ENCODE data around the gene C11orf21. TPM values are rescaled to one million over a fixed set of nuclear protein-coding genes. Genes with fewer than 3 reads are reported as not detected.

C11orf21 gene
- total RNA-seq (2022; extraction: Qiagen RNA extraction; ENCODE audit: low read depth): not detected in 5 replicates

DNA sequence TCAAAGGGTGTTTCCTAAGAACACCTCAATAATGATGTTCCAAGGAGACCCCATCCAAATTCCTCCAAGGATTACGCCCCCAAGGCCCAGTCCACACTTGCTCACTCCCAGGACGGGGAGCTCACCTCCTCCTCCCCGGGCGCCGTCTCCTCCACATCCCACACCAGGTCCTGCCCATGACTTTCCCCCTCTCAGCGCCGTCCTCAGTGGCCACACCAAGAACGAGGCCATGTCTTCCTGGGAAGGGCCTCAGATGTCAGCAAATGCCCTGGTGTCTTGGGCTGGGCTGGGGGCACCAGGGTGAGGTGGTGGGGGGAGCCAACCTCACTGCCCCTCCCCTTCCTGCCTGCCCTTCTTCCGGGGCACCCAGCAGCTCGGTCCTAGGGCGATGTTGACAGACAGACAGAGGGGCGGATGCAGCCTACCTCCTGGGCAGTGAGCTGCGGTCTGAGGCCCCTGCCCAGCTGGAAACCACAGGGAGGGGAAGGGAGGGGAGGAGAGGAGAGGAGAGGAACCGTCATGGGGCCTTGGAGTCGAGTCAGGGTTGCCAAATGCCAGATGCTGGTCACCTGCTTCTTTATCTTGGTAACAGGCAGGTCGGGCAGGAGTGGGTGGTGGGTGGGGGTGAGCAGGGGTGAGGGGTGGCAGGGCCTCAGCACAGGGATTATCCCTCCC is at the start of gene C11orf21, which contains the start of gene TSPAN32:
C11orf21 (minus strand) TSS at position 288 of the 675 bp plus-strand sequence; CDS start at position 178, 110 bp downstream.
TSPAN32 (plus strand) TSS at position 383 of the 675 bp plus-strand sequence; CDS start at position 520, 137 bp downstream.

DNA sequence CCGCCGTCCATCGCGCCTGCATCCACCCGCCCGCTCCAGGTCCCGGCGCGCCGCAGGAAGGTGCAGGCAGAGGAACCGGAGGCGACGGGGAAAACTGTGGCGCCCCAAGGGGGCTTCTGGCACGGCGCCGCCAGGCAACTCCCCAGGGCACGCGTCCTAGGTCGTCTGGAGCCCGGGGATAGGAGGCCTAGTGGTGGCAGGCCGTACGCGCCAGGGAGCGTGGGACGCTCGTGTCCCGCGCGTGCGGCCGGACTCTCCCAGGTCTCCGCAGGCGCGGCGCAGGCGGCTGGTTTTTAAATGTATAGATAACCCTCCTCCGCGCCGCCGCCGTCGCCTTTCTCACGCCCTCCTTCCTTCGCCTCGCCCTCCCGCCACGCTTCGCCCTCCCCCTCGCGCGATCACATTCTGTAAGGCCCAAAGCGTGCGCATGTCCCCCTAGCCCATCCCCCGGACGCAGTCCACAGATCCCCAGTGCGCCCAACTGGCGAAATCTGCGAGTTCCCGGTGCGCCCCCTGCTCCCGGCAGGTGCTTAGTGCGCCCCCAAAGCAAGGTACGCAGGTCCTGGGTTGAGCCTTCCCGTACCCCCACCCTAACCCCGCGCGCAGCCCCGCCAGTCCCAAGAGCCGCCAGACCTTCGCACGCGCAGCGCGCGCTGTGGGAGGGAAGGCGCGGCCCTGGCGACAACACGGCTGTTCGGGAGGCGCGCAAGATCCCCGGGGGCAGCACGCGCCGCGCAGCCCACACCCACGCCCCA is 31.2 kb downstream of the C11orf21 start, which contains the start of gene ASCL2:
ASCL2 (minus strand) TSS at position 267 of the 755 bp plus-strand sequence; CDS start at position 11, 256 bp downstream.

Other genes with a start within 250 kb of the C11orf21 start
- gene IGF2, start 162.5 kb downstream of the C11orf21 start, total RNA-seq (2022; extraction: Qiagen RNA extraction; ENCODE audit: low read depth): 1.4 to 2.3 TPM (median 1.9 TPM) in 5 replicates
- not detected in 5 replicates for gene INS, start 140.7 kb downstream of the C11orf21 start, total RNA-seq (2022; extraction: Qiagen RNA extraction; ENCODE audit: low read depth)
- 0.09 TPM in 1 of 5 replicates, not detected in the others for gene TH, start 130.1 kb downstream of the C11orf21 start, total RNA-seq (2022; extraction: Qiagen RNA extraction; ENCODE audit: low read depth)
- not detected in 5 replicates for gene ASCL2, start 31.3 kb downstream of the C11orf21 start, total RNA-seq (2022; extraction: Qiagen RNA extraction; ENCODE audit: low read depth)
- not detected in 5 replicates for gene TSPAN32, start 95 bp upstream of the C11orf21 start, total RNA-seq (2022; extraction: Qiagen RNA extraction; ENCODE audit: low read depth)
- gene CD81, start 75.4 kb upstream of the C11orf21 start, total RNA-seq (2022; extraction: Qiagen RNA extraction; ENCODE audit: low read depth): 347 to 412 TPM (median 389 TPM) in 5 replicates
- gene TSSC4, start 98.8 kb upstream of the C11orf21 start, total RNA-seq (2022; extraction: Qiagen RNA extraction; ENCODE audit: low read depth): 45.9 to 81.0 TPM (median 67.4 TPM) in 5 replicates
- gene TRPM5, start 142.6 kb upstream of the C11orf21 start, total RNA-seq (2022; extraction: Qiagen RNA extraction; ENCODE audit: low read depth): not detected in 5 replicates
- gene KCNQ1, start 143.1 kb upstream of the C11orf21 start, total RNA-seq (2022; extraction: Qiagen RNA extraction; ENCODE audit: low read depth): 0.22 to 0.31 TPM (median 0.24 TPM) in 5 replicates

Data from A549 treated with DMSO at 1 μM for 4 hours (cell line).